ENCODE data around the gene TMPRSS6.

- TF ChIP-seq EZH2phosphoT487 (IDR thresholded peaks at IDR 0.05; ENCODE audit: insufficient read depth, low read depth), result no peak
- TF ChIP-seq EZH2 (IDR thresholded peaks at IDR 0.05; ENCODE audit: insufficient read depth, poor library complexity, severe bottlenecking), result no peak
Observed at GRCh38 chr22:37036655-37037377, 72.7 kb downstream of the TMPRSS6 start.
